ENCODE results near the gene TMEM131L.

- TF ChIP-seq, protein P1, sequence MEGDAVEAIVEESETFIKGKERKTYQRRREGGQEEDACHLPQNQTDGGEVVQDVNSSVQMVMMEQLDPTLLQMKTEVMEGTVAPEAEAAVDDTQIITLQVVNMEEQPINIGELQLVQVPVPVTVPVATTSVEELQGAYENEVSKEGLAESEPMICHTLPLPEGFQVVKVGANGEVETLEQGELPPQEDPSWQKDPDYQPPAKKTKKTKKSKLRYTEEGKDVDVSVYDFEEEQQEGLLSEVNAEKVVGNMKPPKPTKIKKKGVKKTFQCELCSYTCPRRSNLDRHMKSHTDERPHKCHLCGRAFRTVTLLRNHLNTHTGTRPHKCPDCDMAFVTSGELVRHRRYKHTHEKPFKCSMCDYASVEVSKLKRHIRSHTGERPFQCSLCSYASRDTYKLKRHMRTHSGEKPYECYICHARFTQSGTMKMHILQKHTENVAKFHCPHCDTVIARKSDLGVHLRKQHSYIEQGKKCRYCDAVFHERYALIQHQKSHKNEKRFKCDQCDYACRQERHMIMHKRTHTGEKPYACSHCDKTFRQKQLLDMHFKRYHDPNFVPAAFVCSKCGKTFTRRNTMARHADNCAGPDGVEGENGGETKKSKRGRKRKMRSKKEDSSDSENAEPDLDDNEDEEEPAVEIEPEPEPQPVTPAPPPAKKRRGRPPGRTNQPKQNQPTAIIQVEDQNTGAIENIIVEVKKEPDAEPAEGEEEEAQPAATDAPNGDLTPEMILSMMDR (IDR thresholded peaks at IDR 0.05; ENCODE audit: low read depth, low read length, missing input control), result no peak
- TF ChIP-seq RXRA (IDR thresholded peaks at IDR 0.05) (no peak), RAD21 (IDR thresholded peaks at IDR 0.05) (no peak), JUND (IDR thresholded peaks at IDR 0.05) (no peak), TAF1 (conservative IDR thresholded peaks at IDR 0.05) (no peak)
- TF ChIP-seq, protein P2, sequence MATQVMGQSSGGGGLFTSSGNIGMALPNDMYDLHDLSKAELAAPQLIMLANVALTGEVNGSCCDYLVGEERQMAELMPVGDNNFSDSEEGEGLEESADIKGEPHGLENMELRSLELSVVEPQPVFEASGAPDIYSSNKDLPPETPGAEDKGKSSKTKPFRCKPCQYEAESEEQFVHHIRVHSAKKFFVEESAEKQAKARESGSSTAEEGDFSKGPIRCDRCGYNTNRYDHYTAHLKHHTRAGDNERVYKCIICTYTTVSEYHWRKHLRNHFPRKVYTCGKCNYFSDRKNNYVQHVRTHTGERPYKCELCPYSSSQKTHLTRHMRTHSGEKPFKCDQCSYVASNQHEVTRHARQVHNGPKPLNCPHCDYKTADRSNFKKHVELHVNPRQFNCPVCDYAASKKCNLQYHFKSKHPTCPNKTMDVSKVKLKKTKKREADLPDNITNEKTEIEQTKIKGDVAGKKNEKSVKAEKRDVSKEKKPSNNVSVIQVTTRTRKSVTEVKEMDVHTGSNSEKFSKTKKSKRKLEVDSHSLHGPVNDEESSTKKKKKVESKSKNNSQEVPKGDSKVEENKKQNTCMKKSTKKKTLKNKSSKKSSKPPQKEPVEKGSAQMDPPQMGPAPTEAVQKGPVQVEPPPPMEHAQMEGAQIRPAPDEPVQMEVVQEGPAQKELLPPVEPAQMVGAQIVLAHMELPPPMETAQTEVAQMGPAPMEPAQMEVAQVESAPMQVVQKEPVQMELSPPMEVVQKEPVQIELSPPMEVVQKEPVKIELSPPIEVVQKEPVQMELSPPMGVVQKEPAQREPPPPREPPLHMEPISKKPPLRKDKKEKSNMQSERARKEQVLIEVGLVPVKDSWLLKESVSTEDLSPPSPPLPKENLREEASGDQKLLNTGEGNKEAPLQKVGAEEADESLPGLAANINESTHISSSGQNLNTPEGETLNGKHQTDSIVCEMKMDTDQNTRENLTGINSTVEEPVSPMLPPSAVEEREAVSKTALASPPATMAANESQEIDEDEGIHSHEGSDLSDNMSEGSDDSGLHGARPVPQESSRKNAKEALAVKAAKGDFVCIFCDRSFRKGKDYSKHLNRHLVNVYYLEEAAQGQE (IDR thresholded peaks at IDR 0.05), result no peak
- TF ChIP-seq, protein P3, sequence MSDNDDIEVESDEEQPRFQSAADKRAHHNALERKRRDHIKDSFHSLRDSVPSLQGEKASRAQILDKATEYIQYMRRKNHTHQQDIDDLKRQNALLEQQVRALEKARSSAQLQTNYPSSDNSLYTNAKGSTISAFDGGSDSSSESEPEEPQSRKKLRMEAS (IDR thresholded peaks at IDR 0.05), result no peak
Observed at GRCh38 chr4:153438916-153439756, 27.0 kb upstream of the TMEM131L start.
